ENCODE data around the gene IL4R. TPM values are rescaled to one million over a fixed set of nuclear protein-coding genes. Genes with fewer than 3 reads are reported as not detected.

Gene IL4R
- total and polyA plus RNA-seq, 2 of the 13 experiments (the other 11 are each of a cell fraction or from before 2014, with no cell fraction given), result 15.9 to 49.6 TPM

DNA sequence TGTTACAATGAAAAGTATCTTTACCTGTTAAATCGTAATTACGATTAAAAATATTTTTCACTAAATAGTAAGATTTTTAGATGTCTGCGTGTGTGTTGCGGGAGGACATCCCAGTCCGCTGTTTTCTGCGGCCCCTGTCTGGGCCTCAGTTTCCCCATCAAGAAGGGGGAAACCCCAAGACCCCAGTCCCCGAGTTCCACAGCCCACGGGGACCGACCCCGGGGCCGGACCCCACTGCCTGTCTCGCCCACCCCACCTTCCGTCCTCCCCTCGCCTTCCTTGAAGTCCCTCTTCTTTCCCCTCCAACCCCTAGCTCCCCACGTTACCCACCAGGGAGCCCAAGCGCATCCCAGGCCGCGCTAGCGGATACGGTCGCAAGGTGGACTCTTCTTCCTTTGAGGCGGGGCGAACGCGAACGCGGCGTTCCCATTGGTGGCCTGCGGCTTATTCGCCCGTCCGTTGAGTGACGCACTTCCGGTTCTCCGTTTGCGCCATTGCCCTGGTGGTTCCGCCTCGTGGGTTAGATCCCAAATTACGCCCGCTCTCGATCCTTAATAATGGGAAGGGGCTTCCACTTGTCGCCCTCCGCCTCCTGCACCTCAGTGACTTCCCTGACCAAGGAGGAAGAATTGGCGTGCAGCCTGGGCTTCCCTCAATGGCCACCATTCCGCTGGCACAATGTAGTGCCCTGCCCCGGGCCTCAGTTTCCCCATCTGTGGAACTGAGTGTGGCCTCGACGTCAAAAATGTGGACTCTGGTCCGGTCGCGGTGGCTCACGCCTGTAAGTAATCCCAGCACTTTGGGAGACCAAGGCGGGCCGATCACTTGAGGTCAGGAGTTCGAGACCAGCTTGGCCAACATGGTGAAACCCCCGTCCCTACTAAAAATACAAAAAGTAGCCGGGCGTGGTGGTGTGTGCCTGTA is 45.1 kb upstream of the IL4R start, which contains the start of gene NSMCE1 (continued):
- TF ChIP-seq RBAK (CRISPR knock-in tag; IDR thresholded peaks at IDR 0.05), result no peak
- TF ChIP-seq KAT8 (CRISPR knock-in tag; IDR thresholded peaks at IDR 0.05), result peak; percentile 89
- TF ChIP-seq, protein P1, sequence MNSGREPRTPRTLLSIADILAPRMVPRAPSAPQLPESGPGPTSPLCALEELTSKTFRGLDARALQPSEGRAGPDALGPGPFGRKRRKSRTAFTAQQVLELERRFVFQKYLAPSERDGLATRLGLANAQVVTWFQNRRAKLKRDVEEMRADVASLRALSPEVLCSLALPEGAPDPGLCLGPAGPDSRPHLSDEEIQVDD (CRISPR knock-in tag; IDR thresholded peaks at IDR 0.05; ENCODE audit: borderline replicate concordance), result 0 out of 2 replicates have a peak, but pooled peaks have one; percentile 24
- TF ChIP-seq, protein P2, sequence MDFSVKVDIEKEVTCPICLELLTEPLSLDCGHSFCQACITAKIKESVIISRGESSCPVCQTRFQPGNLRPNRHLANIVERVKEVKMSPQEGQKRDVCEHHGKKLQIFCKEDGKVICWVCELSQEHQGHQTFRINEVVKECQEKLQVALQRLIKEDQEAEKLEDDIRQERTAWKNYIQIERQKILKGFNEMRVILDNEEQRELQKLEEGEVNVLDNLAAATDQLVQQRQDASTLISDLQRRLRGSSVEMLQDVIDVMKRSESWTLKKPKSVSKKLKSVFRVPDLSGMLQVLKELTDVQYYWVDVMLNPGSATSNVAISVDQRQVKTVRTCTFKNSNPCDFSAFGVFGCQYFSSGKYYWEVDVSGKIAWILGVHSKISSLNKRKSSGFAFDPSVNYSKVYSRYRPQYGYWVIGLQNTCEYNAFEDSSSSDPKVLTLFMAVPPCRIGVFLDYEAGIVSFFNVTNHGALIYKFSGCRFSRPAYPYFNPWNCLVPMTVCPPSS (IDR thresholded peaks at IDR 0.05), result no peak
- TF ChIP-seq JDP2 (CRISPR knock-in tag; IDR thresholded peaks at IDR 0.05; ENCODE audit: borderline replicate concordance), result no peak; the same call in 1 of the 2 replicates
- peak; percentile 87 for TF ChIP-seq DMAP1 (CRISPR knock-in tag; IDR thresholded peaks at IDR 0.05)
- peak; percentile 19; the same call in 1 of the 2 replicates for TF ChIP-seq ZNF550 (CRISPR knock-in tag; IDR thresholded peaks at IDR 0.05; ENCODE audit: borderline replicate concordance)
- no peak for TF ChIP-seq ZFP36 (IDR thresholded peaks at IDR 0.05; ENCODE audit: borderline replicate concordance, low read depth, low read length, partially characterized antibody)
- TF ChIP-seq EP300 (IDR thresholded peaks at IDR 0.05; ENCODE audit: low read depth in 2 of 2, low read length in 2 of 2), result no peak
- TF ChIP-seq EP300 (CRISPR knock-in tag; IDR thresholded peaks at IDR 0.05; ENCODE audit: borderline replicate concordance), result peak; percentile 37; the same call in 1 of the 2 replicates
- no peak for TF ChIP-seq TRIM24 (CRISPR knock-in tag; IDR thresholded peaks at IDR 0.05)
- TF ChIP-seq, protein P3, sequence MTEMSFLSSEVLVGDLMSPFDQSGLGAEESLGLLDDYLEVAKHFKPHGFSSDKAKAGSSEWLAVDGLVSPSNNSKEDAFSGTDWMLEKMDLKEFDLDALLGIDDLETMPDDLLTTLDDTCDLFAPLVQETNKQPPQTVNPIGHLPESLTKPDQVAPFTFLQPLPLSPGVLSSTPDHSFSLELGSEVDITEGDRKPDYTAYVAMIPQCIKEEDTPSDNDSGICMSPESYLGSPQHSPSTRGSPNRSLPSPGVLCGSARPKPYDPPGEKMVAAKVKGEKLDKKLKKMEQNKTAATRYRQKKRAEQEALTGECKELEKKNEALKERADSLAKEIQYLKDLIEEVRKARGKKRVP (CRISPR knock-in tag; IDR thresholded peaks at IDR 0.05), result peak in 1 of 2 experiments; percentile 72; a peak in 2 of 4 replicates
- TF ChIP-seq NRL (CRISPR knock-in tag; IDR thresholded peaks at IDR 0.05; ENCODE audit: borderline replicate concordance), result peak; percentile 99
- peak; percentile 36 for TF ChIP-seq SP4 (CRISPR knock-in tag; IDR thresholded peaks at IDR 0.05)
- TF ChIP-seq CENPX (CRISPR knock-in tag; IDR thresholded peaks at IDR 0.05), result no peak
- no peak for TF ChIP-seq NFIC (IDR thresholded peaks at IDR 0.05; ENCODE audit: low read length)
- no peak for TF ChIP-seq TCF7 (IDR thresholded peaks at IDR 0.05; ENCODE audit: low read depth)
- TF ChIP-seq, protein P4, sequence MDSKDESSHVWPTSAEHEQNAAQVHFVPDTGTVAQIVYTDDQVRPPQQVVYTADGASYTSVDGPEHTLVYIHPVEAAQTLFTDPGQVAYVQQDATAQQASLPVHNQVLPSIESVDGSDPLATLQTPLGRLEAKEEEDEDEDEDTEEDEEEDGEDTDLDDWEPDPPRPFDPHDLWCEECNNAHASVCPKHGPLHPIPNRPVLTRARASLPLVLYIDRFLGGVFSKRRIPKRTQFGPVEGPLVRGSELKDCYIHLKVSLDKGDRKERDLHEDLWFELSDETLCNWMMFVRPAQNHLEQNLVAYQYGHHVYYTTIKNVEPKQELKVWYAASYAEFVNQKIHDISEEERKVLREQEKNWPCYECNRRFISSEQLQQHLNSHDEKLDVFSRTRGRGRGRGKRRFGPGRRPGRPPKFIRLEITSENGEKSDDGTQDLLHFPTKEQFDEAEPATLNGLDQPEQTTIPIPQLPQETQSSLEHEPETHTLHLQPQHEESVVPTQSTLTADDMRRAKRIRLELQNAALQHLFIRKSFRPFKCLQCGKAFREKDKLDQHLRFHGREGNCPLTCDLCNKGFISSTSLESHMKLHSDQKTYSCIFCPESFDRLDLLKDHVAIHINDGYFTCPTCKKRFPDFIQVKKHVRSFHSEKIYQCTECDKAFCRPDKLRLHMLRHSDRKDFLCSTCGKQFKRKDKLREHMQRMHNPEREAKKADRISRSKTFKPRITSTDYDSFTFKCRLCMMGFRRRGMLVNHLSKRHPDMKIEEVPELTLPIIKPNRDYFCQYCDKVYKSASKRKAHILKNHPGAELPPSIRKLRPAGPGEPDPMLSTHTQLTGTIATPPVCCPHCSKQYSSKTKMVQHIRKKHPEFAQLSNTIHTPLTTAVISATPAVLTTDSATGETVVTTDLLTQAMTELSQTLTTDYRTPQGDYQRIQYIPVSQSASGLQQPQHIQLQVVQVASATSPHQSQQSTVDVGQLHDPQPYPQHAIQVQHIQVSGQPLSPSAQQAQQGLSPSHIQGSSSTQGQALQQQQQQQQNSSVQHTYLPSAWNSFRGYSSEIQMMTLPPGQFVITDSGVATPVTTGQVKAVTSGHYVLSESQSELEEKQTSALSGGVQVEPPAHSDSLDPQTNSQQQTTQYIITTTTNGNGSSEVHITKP (CRISPR knock-in tag; IDR thresholded peaks at IDR 0.05; ENCODE audit: low read depth), result peak; percentile 55; the same call in 1 of the 2 replicates
- peak; percentile 96 for TF ChIP-seq ZBTB38 (CRISPR knock-in tag; IDR thresholded peaks at IDR 0.05)
- TF ChIP-seq ZNF674 (CRISPR knock-in tag; IDR thresholded peaks at IDR 0.05; ENCODE audit: low read depth), result no peak
- no peak for TF ChIP-seq BHLHE40 (IDR thresholded peaks at IDR 0.05; ENCODE audit: low read length)
- no peak for TF ChIP-seq ZNF468 (CRISPR knock-in tag; IDR thresholded peaks at IDR 0.05)
- TF ChIP-seq CEBPB (IDR thresholded peaks at IDR 0.05; ENCODE audit: borderline replicate concordance, low read depth, low read length), result peak; percentile 81; the same call in 1 of the 2 replicates

Measured in HepG2 (cell line).